ENCODE results near the gene OVOL3.

Gene OVOL3

DNA sequence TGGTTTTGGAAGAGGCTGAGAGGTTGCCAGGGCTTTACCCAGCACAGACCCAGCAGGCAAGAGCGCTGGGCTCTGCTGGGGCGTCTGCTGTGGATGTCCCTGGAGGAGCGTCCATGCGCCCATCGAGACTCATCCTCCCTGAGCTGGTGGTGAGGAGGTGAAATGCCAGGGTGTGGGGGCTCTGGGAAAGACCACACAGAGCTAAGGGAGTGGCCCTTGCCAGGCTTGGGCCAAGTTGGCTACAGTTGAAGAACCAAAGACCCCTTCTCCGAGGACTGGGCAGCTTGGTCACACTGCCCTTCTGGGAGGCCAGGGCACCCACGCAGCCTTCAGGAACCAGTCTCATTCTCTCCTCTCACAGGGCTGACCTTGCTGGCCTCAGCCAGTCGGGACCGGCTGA, 24.6 kb upstream of the OVOL3 start:
- no peak overlapping the region for H4K91ac ChIP-seq (ENCODE audit: low read length)
- 99% methylated on average over 9 of the region's 9 CpGs for WGBS
- H4K8ac ChIP-seq (ENCODE audit: low read length), result no peak overlapping the region

DNA sequence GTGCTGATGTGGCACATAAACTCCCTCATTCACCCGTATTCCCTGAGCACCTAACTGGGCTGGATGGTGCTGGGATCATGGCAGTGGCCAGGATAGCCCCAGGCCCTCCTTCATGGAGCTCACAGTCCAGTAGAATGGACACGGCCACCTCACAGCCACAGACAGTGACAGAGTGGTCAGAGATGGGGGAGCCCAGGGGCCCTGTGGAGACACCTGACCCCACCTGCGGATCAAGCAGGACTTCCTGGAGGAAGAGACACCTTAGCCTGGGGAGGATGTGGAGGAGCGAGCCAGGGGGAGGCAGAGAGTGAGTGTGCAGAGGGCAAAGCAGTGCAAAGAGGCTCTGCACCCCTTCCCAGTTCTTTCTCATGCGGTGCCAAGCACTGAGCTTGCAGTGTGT, 21.1 kb upstream of the OVOL3 start:
- 95% methylated on average over 5 of the region's 5 CpGs for WGBS
- Histone ChIP-seq H3K27me3 (ENCODE audit: control insufficient read depth in 1 of 2, insufficient read depth in 1 of 2, low read length in 2 of 2) (no peaks in the 10 kb centered on the region), H2BK12ac (ENCODE audit: low read length in 2 of 2) (no peak overlapping the region), H2BK5ac (ENCODE audit: low read depth, low read length, poor library complexity, severe bottlenecking) (no peak overlapping the region), H3K79me1 (replicated peaks; ENCODE audit: low read length, poor library complexity, severe bottlenecking) (no peaks in the 10 kb centered on the region), H3K9ac (ENCODE audit: low read length) (no peak overlapping the region), H4K91ac (ENCODE audit: low read length) (no peak overlapping the region), H2AK5ac (ENCODE audit: low read length, severe bottlenecking) (no peak overlapping the region), H3K23ac (ENCODE audit: low read length in 2 of 2) (no peak overlapping the region), H2BK15ac (ENCODE audit: low read depth, poor library complexity, severe bottlenecking) (no peak overlapping the region), H3K14ac (ENCODE audit: low read length in 2 of 2) (no peak overlapping the region), H3K36me3 (ENCODE audit: control insufficient read depth in 1 of 2, insufficient read depth in 2 of 2, low read depth in 1 of 2, low read length in 2 of 2) (peaks cover 0 to 36% of the 10 kb centered on the region in 2 experiments), H3K4ac (ENCODE audit: low read depth in 1 of 2, low read length in 2 of 2) (no peak overlapping the region), H3K18ac (ENCODE audit: low read depth in 1 of 2, low read length in 2 of 2) (no peak overlapping the region), H2BK120ac (ENCODE audit: low read depth, low read length) (no peak overlapping the region), H2AFZ (ENCODE audit: low read depth, low read length) (no peak overlapping the region), H3K4me2 (ENCODE audit: low read length, poor library complexity, severe bottlenecking) (no peak overlapping the region), H4K8ac (ENCODE audit: low read length) (no peak overlapping the region), H3K4me3 (ENCODE audit: insufficient read depth in 1 of 2, low read depth in 1 of 2, low read length in 2 of 2) (no peak overlapping the region), H3K27ac (ENCODE audit: low read length, poor library complexity, severe bottlenecking) (no peak overlapping the region), H3K4me1 (ENCODE audit: control insufficient read depth, insufficient read depth, low read depth, low read length) (no peaks in the 10 kb centered on the region), H3K9me3 (ENCODE audit: control insufficient read depth, low read length) (no peaks in the 10 kb centered on the region)
- DNase-seq, result no peak

More for the DNA sequence above, 24.6 kb upstream of the OVOL3 start:
- Histone ChIP-seq H3K4me2 (ENCODE audit: low read length, poor library complexity, severe bottlenecking) (no peak overlapping the region), H2BK12ac (ENCODE audit: low read length in 2 of 2) (no peak overlapping the region), H3K14ac (ENCODE audit: low read length in 2 of 2) (no peak overlapping the region), H3K4me3 (ENCODE audit: insufficient read depth in 1 of 2, low read depth in 1 of 2, low read length in 2 of 2) (no peak overlapping the region), H2AFZ (ENCODE audit: low read depth, low read length) (no peak overlapping the region), H3K4ac (ENCODE audit: low read depth in 1 of 2, low read length in 2 of 2) (no peak overlapping the region), H2AK5ac (ENCODE audit: low read length, severe bottlenecking) (no peak overlapping the region), H2BK15ac (ENCODE audit: low read depth, poor library complexity, severe bottlenecking) (no peak overlapping the region), H2BK120ac (ENCODE audit: low read depth, low read length) (no peak overlapping the region), H3K4me1 (ENCODE audit: control insufficient read depth, insufficient read depth, low read depth, low read length) (peaks cover 2% of the 10 kb centered on the region), H3K23ac (ENCODE audit: low read length in 2 of 2) (no peak overlapping the region), H3K27me3 (ENCODE audit: control insufficient read depth in 1 of 2, insufficient read depth in 1 of 2, low read length in 2 of 2) (no peaks in the 10 kb centered on the region), H3K9ac (ENCODE audit: low read length) (no peak overlapping the region), H3K36me3 (ENCODE audit: control insufficient read depth in 1 of 2, insufficient read depth in 2 of 2, low read depth in 1 of 2, low read length in 2 of 2) (peaks cover 0 to 50% of the 10 kb centered on the region in 2 experiments), H3K27ac (ENCODE audit: low read length, poor library complexity, severe bottlenecking) (no peak overlapping the region), H3K79me1 (replicated peaks; ENCODE audit: low read length, poor library complexity, severe bottlenecking) (peaks cover 1% of the 10 kb centered on the region), H3K18ac (ENCODE audit: low read depth in 1 of 2, low read length in 2 of 2) (no peak overlapping the region), H2BK5ac (ENCODE audit: low read depth, low read length, poor library complexity, severe bottlenecking) (no peak overlapping the region), H3K9me3 (ENCODE audit: control insufficient read depth, low read length) (no peaks in the 10 kb centered on the region)
- DNase-seq, result no peak

DNA sequence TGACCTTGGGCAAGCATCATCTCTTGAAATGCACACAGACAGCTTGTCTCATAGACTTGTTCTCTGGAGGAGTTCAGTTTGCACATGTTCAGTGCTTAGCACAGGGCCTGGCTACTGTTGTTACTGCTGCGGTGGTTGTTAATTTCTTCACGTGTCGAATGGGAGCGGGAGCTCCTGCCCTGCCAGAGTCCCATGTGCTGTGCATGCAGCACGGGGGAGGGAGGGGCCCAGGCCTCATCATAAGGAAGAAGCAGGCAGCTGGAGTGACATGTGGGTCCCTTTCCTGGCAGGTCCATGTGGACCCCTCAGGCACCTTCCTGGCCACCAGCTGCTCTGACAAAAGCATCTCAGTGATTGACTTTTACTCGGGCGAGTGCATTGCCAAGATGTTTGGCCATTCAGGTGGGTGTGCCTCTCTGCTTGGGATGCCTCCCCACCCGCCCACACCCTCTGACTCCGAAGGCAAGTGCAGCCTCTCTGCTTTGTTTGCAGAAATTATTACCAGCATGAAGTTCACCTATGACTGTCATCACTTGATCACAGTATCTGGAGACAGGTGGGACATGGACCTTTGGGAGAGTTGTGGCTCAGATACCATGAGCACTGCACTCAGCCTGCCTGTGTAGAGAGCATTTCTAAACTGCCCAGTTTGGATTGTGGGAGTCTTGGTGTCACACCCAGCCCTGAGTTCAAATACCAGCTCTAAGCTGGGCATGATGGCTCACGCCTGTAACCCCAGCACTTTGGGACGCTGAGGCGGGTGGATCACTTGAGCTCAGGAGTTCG, 19.8 kb upstream of the OVOL3 start:
- Histone ChIP-seq H3K36me3 (ENCODE audit: control insufficient read depth in 1 of 2, insufficient read depth in 2 of 2, low read depth in 1 of 2, low read length in 2 of 2) (peaks cover 0 to 36% of the 10 kb centered on the region in 2 experiments), H2AFZ (ENCODE audit: low read depth, low read length) (no peak overlapping the region), H2AK5ac (ENCODE audit: low read length, severe bottlenecking) (no peak overlapping the region), H3K9ac (ENCODE audit: low read length) (no peak overlapping the region), H3K79me1 (replicated peaks; ENCODE audit: low read length, poor library complexity, severe bottlenecking) (no peaks in the 10 kb centered on the region), H3K4me1 (ENCODE audit: control insufficient read depth, insufficient read depth, low read depth, low read length) (no peaks in the 10 kb centered on the region), H3K27ac (ENCODE audit: low read length, poor library complexity, severe bottlenecking) (no peak overlapping the region), H4K91ac (ENCODE audit: low read length) (no peak overlapping the region), H3K27me3 (ENCODE audit: control insufficient read depth in 1 of 2, insufficient read depth in 1 of 2, low read length in 2 of 2) (no peaks in the 10 kb centered on the region), H2BK5ac (ENCODE audit: low read depth, low read length, poor library complexity, severe bottlenecking) (no peak overlapping the region), H3K4me2 (ENCODE audit: low read length, poor library complexity, severe bottlenecking) (no peak overlapping the region), H2BK12ac (ENCODE audit: low read length in 2 of 2) (no peak overlapping the region), H2BK15ac (ENCODE audit: low read depth, poor library complexity, severe bottlenecking) (no peak overlapping the region), H3K9me3 (ENCODE audit: control insufficient read depth, low read length) (no peaks in the 10 kb centered on the region), H3K4me3 (ENCODE audit: insufficient read depth in 1 of 2, low read depth in 1 of 2, low read length in 2 of 2) (no peak overlapping the region), H3K14ac (ENCODE audit: low read length in 2 of 2) (no peak overlapping the region), H3K4ac (ENCODE audit: low read depth in 1 of 2, low read length in 2 of 2) (no peak overlapping the region), H2BK120ac (ENCODE audit: low read depth, low read length) (no peak overlapping the region), H3K23ac (ENCODE audit: low read length in 2 of 2) (no peak overlapping the region), H3K18ac (ENCODE audit: low read depth in 1 of 2, low read length in 2 of 2) (no peak overlapping the region), H4K8ac (ENCODE audit: low read length) (no peak overlapping the region)
- WGBS, result 89% methylated on average over 12 of the region's 13 CpGs
- DNase-seq, result no peak

DNA sequence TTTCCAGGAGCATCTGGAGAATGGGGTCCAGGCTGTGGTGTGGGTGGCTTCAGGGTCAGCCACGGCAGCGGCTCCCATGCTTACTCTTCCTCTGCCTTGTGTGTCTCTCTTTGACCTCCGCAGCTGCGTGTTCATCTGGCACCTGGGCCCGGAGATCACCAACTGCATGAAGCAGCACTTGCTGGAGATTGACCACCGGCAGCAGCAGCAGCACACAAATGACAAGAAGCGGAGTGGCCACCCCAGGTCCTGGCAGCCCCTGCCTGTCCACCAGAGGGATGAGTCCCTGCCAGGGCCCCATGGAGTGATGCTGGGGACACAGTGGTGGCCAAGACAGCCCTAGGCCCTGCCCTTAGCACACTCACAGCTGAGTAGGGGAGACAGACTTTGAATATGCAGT, 18.4 kb upstream of the OVOL3 start:
- Histone ChIP-seq H3K4me1 (ENCODE audit: control insufficient read depth, insufficient read depth, low read depth, low read length) (no peaks in the 10 kb centered on the region), H3K27me3 (ENCODE audit: control insufficient read depth in 1 of 2, insufficient read depth in 1 of 2, low read length in 2 of 2) (no peaks in the 10 kb centered on the region), H2AFZ (ENCODE audit: low read depth, low read length) (no peak overlapping the region), H2BK15ac (ENCODE audit: low read depth, poor library complexity, severe bottlenecking) (no peak overlapping the region), H3K9me3 (ENCODE audit: control insufficient read depth, low read length) (no peaks in the 10 kb centered on the region), H3K23ac (ENCODE audit: low read length in 2 of 2) (no peak overlapping the region), H3K27ac (ENCODE audit: low read length, poor library complexity, severe bottlenecking) (no peak overlapping the region), H3K4me2 (ENCODE audit: low read length, poor library complexity, severe bottlenecking) (no peak overlapping the region), H2AK5ac (ENCODE audit: low read length, severe bottlenecking) (no peak overlapping the region), H3K14ac (ENCODE audit: low read length in 2 of 2) (no peak overlapping the region), H3K36me3 (ENCODE audit: control insufficient read depth in 1 of 2, insufficient read depth in 2 of 2, low read depth in 1 of 2, low read length in 2 of 2) (peaks cover 0 to 36% of the 10 kb centered on the region in 2 experiments), H3K4me3 (ENCODE audit: insufficient read depth in 1 of 2, low read depth in 1 of 2, low read length in 2 of 2) (no peak overlapping the region), H2BK12ac (ENCODE audit: low read length in 2 of 2) (no peak overlapping the region), H4K8ac (ENCODE audit: low read length) (no peak overlapping the region), H3K18ac (ENCODE audit: low read depth in 1 of 2, low read length in 2 of 2) (no peak overlapping the region), H3K9ac (ENCODE audit: low read length) (no peak overlapping the region), H2BK5ac (ENCODE audit: low read depth, low read length, poor library complexity, severe bottlenecking) (no peak overlapping the region), H4K91ac (ENCODE audit: low read length) (no peak overlapping the region), H3K4ac (ENCODE audit: low read depth in 1 of 2, low read length in 2 of 2) (no peak overlapping the region), H2BK120ac (ENCODE audit: low read depth, low read length) (no peak overlapping the region), H3K79me1 (replicated peaks; ENCODE audit: low read length, poor library complexity, severe bottlenecking) (no peaks in the 10 kb centered on the region)
- no peak for DNase-seq
- 99% methylated on average over 7 of the region's 7 CpGs for WGBS

Data from mesenchymal stem cell (in vitro differentiated cells and primary cell).